Activated T-helper 1 cell treated with anti-CD3 and anti-CD28 coated beads, Interleukin-12 subunit alpha, Interleukin-12 subunit beta, Interleukin-2, Interleukin-4 antibody, amounts not matched to agents 30 ng/mL and 10 ng/mL and 1 ng/mL, durations not matched to agents 14 hours and 24 hours and 36 hours (primary cell): ENCODE data around the gene TMEM117. TPM values are rescaled to one million over a fixed set of nuclear protein-coding genes. Genes with fewer than 3 reads are reported as not detected.

ENCODE experiments used
- DNase-seq: peaks from one replicate; pipeline ENCODE4 v3.0.0; 2021; ENCODE audit warnings: low spot score
- H3K27ac Mint-ChIP-seq: one replicate; pipeline ENCODE4 v1.8.0; 2021; ENCODE audit warnings: mild to moderate bottlenecking, mixed read lengths
- H3K27me3 Mint-ChIP-seq: one replicate; pipeline ENCODE4 v1.8.0; 2022; ENCODE audit warnings: mild to moderate bottlenecking, moderate library complexity, mixed read lengths; ENCODE audit not compliant: insufficient read depth
- H3K36me3 Mint-ChIP-seq: one replicate; pipeline ENCODE4 v1.8.0; 2021; ENCODE audit warnings: low read depth, mixed read lengths
- H3K4me1 Mint-ChIP-seq: one replicate; pipeline ENCODE4 v1.8.0; 2021; ENCODE audit warnings: low read depth, mixed read lengths
- H3K4me3 Mint-ChIP-seq: one replicate; pipeline ENCODE4 v1.8.0; 2021; ENCODE audit warnings: mild to moderate bottlenecking, moderate library complexity, mixed read lengths
- H3K9me3 Mint-ChIP-seq: one replicate; pipeline ENCODE4 v1.8.0; 2021; ENCODE audit warnings: mixed read lengths
- intact Hi-C: fragments of 100-400 bp; cut with micrococcal nuclease; formaldehyde crosslinking; loops from one replicate; pipeline ENCODE4 v1.15.1; 2024
- total RNA-seq: library from RNA; stranded (reverse); gene quantifications from 2 replicates; pipeline ENCODE4 v1.2.3, GENCODE V29; 2022

The TMEM117 gene
- total RNA-seq, 1 donor from 2014 or later: 2.2 TPM

DNA sequence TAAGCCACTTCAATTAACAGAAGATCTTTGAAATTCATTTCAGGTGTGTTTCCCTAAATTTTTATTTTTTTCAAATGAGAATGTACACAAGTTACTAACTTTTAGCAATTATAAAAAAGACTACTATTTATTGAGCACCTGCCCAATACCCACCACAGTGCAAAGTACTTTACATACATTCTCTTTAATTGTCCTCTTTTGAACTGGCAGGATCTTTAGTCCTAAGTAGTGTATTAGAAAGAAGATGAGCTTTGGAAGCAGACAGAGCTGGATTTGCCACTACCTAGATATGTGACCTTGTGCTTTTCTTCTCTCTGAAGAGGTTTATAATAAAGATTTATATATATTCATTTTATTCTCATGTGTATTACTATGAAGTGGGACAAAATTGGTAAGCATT, 63.7 kb downstream of the TMEM117 start:
- H3K4me3 Mint-ChIP-seq: no peak overlapping the region
- no peaks in the 10 kb centered on the region for H3K4me1 Mint-ChIP-seq
- no peaks in the 10 kb centered on the region for H3K36me3 Mint-ChIP-seq
- no peak for DNase-seq
- H3K27me3 Mint-ChIP-seq: no peaks in the 10 kb centered on the region
- intact Hi-C loops: no loop called here
- H3K9me3 Mint-ChIP-seq: no peaks in the 10 kb centered on the region
- H3K27ac Mint-ChIP-seq: no peak overlapping the region

DNA sequence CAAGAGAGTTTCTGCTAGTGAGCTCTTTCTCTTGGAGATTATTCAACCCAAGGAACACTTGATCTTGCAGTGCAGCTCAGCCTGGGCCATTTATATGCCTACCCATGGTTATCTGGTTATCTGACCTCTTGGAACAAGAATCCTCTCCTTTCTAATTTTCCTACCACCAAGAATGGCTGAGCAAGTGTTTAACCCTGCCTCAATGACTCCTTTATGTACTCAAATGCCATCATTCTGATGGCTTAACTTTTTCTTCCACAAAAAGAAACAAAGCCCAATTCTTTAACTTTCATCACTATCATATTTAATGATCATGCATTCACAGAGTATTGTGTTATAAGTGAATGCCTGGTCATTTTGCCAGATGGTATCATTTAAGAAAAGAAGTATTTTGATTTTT, 67.8 kb downstream of the TMEM117 start:
- no peaks in the 10 kb centered on the region for H3K36me3 Mint-ChIP-seq
- H3K27me3 Mint-ChIP-seq: no peaks in the 10 kb centered on the region
- no peak overlapping the region for H3K27ac Mint-ChIP-seq
- H3K9me3 Mint-ChIP-seq: no peaks in the 10 kb centered on the region
- no peaks in the 10 kb centered on the region for H3K4me1 Mint-ChIP-seq
- no peak for DNase-seq
- H3K4me3 Mint-ChIP-seq: no peak overlapping the region
- intact Hi-C loops: no loop called here

DNA sequence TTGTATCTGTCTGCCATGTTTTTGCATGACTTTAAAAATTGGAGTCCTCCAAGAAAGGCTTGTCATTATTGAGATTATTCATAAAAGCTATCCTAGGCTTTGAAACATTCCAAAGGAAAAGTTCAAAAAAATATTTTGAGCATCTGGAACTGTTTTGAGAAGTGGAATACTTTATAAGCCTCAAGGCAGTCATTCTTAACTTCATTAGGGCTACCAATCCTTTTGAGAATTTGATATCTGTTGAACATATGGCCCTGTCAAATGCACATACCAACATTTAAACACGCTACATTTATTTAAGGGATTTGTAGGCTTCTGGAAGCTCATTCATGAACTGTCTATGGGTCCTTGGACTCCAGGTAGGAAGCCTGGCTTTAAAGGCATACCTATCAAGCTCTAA, 77.0 kb downstream of the TMEM117 start:
- no peaks in the 10 kb centered on the region for H3K36me3 Mint-ChIP-seq
- H3K27me3 Mint-ChIP-seq: no peaks in the 10 kb centered on the region
- intact Hi-C loops: no loop called here
- no peaks in the 10 kb centered on the region for H3K4me1 Mint-ChIP-seq
- H3K27ac Mint-ChIP-seq: no peak overlapping the region
- H3K4me3 Mint-ChIP-seq: no peak overlapping the region
- no peak for DNase-seq
- no peaks in the 10 kb centered on the region for H3K9me3 Mint-ChIP-seq

DNA sequence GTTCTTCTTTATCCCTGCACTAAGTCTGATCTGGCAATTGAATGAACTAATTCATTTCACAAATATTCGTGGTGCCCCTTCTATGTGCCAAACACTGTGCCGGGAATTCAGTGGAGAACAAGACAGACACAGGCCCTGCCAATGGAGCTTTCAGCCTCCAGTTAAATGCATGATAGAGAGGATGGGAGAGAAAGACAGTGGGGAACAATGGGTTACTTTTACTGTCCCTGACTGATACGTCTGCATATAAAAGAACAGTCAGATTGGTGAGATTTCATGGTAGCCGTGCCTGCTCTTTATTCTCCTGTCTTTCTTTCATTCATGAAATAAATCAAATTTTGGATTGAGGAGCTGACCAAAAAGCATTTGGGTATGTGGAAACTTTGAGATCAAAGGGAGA, 78.5 kb downstream of the TMEM117 start:
- intact Hi-C loops: no loop called here
- H3K4me1 Mint-ChIP-seq: no peaks in the 10 kb centered on the region
- H3K27me3 Mint-ChIP-seq: no peaks in the 10 kb centered on the region
- H3K27ac Mint-ChIP-seq: no peak overlapping the region
- H3K9me3 Mint-ChIP-seq: no peaks in the 10 kb centered on the region
- no peak for DNase-seq
- H3K4me3 Mint-ChIP-seq: no peak overlapping the region
- H3K36me3 Mint-ChIP-seq: no peaks in the 10 kb centered on the region

DNA sequence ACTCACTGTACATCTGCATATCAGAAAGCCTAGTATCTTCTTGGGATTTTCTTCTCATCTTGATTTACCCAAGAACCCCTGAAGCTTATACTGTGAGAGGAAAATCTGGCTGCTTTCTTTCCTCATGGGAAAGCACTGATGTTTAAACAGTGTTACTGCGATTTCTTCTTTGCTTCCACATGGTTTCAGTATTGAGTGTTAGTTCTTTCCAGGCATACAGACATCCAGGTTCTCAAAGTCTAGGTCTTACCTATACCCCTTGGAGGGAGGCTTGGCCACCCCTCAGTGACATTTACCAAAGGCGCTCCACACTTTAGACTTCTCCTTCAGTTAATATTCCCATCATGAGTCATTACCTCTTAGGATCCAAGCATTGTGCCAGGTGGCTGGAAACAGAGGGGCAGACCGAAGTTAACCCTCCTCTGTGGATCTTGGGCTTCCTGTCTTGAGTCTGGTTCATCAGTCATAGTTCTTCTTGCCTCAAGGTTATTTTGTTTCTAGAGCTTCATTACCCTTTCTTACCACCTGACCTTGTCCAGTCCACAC, 79.1 kb downstream of the TMEM117 start:
- Mint-ChIP-seq H3K4me1 (no peaks in the 10 kb centered on the region), H3K4me3 (no peak overlapping the region), H3K27ac (no peak overlapping the region), H3K9me3 (no peaks in the 10 kb centered on the region), H3K27me3 (no peaks in the 10 kb centered on the region), H3K36me3 (no peaks in the 10 kb centered on the region)
- DNase-seq: no peak
- intact Hi-C loops: no loop called here

DNA sequence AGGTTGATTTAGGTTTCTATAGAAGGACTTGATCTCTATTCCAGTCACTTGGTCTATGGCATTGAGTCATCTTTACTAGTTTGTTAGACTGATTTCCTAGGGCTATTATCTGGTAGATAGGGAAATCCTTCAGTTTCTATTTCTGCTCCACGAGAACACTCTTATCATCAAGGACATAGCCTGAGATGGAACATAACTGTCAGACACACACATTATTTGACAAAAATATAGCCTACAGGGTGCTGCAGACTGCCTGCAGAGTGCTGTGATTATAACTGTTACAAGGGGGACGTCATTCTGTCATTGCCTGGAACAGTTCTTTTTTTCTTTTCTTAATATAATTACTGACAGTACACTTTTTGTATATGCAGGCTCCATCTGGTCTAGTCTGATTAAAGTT, 82.0 kb downstream of the TMEM117 start:
- no peaks in the 10 kb centered on the region for H3K36me3 Mint-ChIP-seq
- no peaks in the 10 kb centered on the region for H3K27me3 Mint-ChIP-seq
- no peak overlapping the region for H3K4me3 Mint-ChIP-seq
- DNase-seq: no peak
- intact Hi-C loops: no loop called here
- no peaks in the 10 kb centered on the region for H3K4me1 Mint-ChIP-seq
- H3K9me3 Mint-ChIP-seq: no peaks in the 10 kb centered on the region
- H3K27ac Mint-ChIP-seq: no peak overlapping the region

DNA sequence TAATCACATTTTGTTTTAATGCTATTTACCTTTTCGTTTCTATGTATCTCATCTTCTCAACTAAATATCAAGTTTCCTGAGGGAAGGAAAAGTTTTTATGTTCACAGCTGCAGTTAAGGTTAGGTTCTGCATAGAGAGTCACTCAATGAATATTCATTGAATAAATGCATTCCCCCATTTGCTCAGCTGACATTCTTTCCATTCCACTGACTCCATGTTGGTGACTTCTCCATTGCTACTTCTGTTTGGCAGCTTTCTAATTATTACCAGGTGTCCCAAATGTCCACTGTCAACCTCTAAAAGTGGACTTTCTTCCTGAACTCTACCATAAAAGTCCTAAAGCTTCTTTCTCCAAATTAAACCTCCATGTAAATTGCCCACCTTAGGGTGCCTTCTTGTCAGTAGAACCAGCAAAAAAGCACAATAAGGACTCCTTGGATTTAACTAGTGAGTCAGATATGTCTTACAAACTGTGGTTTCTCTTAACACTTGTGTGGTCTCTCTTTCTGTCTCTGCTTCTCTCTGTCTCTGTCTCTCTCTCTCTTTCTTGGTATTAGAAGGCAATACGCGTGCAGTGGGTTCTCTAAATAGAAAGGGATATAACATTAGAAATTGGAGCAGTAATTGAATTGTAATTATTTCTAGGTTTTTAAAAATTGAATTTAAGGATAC, 85.9 kb downstream of the TMEM117 start:
- Mint-ChIP-seq H3K36me3 (no peaks in the 10 kb centered on the region), H3K27ac (no peak overlapping the region), H3K4me3 (no peak overlapping the region), H3K9me3 (no peaks in the 10 kb centered on the region), H3K27me3 (peaks cover 2% of the 10 kb centered on the region), H3K4me1 (no peaks in the 10 kb centered on the region)
- intact Hi-C loops: no loop called here
- no peak for DNase-seq

DNA sequence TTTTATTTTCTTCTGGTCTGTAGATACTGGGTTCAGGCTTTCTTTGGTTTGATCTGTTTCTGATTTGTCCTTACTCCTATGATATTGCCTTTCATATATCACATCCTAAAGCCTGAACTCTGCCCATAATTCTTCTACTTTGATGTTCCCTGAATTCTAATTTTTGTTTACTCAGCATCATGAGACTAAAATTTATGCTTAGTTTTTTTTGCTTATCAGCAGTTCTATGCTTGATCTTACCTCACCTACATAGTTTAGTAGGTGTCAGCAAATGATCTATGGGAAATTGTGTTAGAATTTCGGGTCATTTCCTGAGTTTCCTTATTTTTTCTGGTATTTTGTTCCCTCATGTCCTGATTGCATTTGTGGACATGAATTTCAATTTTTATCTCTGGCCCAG, 94.2 kb downstream of the TMEM117 start:
- peaks cover 22% of the 10 kb centered on the region for H3K9me3 Mint-ChIP-seq
- no peak for DNase-seq
- no peak overlapping the region for H3K27ac Mint-ChIP-seq
- no peaks in the 10 kb centered on the region for H3K36me3 Mint-ChIP-seq
- H3K4me3 Mint-ChIP-seq: no peak overlapping the region
- no peaks in the 10 kb centered on the region for H3K4me1 Mint-ChIP-seq
- intact Hi-C loops: no loop called here
- H3K27me3 Mint-ChIP-seq: peaks cover 3% of the 10 kb centered on the region

DNA sequence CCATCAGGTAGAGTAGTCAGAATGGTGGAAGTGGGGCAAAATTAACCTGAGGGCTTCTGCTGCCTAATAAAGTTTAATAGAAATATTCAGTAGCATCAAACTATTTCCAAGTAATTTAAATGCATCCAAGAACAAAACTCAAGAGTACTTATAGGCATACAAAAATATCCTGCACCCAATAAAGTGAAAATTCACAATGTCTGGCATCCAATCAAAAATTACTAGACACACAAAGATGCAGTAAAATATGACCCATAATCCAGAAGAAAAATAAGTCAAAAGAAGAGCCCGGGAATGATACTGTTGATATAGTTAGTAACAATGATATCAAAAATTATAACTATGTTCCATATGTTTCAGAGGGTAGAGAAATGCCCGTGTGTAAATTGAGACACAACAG, 95.3 kb downstream of the TMEM117 start:
- Mint-ChIP-seq H3K36me3 (no peaks in the 10 kb centered on the region), H3K9me3 (peaks cover 22% of the 10 kb centered on the region), H3K27me3 (peaks cover 3% of the 10 kb centered on the region), H3K4me1 (no peaks in the 10 kb centered on the region), H3K27ac (no peak overlapping the region), H3K4me3 (no peak overlapping the region)
- intact Hi-C loops: no loop called here
- DNase-seq: no peak

DNA sequence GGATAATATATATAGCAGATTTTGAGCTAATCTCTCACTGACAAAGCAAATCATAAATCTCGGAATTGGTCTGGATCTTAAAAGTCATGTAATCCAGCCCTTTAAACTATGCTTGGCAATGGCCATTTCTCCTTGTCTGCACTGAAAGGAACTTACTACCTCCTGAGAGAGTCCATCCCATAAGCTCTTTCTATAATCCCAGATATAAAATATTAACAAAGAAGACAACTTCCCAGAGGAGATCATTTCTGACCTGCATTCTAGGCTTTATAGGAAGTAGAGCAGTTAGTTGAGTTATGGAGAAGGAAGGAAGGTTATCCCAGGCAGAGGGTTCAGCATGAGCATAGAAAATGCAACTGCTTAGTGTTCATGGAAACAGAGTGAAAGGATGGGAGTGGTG, 99.7 kb downstream of the TMEM117 start:
- DNase-seq: no peak
- H3K9me3 Mint-ChIP-seq: peaks cover 13% of the 10 kb centered on the region
- H3K4me3 Mint-ChIP-seq: no peak overlapping the region
- intact Hi-C loops: no loop called here
- no peaks in the 10 kb centered on the region for H3K27me3 Mint-ChIP-seq
- H3K4me1 Mint-ChIP-seq: no peaks in the 10 kb centered on the region
- no peaks in the 10 kb centered on the region for H3K36me3 Mint-ChIP-seq
- H3K27ac Mint-ChIP-seq: no peak overlapping the region

DNA sequence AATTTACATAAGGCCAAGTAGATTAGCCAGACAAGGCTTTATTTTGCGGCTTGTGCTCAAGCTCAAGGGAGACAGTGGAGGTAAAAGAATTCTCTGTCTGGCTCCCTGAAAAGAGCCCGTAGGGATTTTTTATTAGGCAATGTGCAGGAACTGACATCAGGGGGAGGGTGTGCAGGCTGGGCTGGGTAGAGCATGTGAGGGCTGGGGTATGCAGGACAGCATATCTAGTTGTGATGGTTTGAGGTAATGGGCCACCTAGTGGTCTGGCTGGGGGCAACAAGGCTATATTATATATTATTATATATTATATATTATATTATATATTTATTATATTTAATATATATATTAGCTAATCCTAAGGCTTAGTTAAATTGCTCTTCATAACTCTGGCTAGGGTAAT, 102.1 kb downstream of the TMEM117 start:
- H3K36me3 Mint-ChIP-seq: no peaks in the 10 kb centered on the region
- no peak overlapping the region for H3K4me3 Mint-ChIP-seq
- intact Hi-C loops: no loop called here
- no peak for DNase-seq
- H3K27me3 Mint-ChIP-seq: no peaks in the 10 kb centered on the region
- no peak overlapping the region for H3K27ac Mint-ChIP-seq
- H3K4me1 Mint-ChIP-seq: no peaks in the 10 kb centered on the region
- no peaks in the 10 kb centered on the region for H3K9me3 Mint-ChIP-seq

DNA sequence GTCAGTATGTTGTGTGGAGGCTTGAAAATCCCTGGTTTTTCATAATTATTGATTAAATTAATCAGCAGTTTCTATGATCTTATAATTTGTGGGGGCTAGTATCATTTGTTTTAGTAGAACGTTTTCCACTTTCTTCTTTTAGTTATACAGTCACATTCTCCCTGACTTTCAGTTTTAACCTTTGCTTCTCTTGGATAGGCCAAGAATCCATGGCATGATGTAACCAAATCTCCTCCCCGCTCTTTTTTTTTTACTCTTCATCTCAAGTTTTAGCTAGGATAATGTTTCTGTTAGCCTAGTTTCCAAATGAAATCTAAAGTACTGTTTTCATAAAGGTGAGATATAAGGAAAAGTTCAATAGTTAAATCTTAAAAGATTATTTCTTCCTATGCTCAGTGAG, 106.5 kb downstream of the TMEM117 start:
- DNase-seq: no peak
- Mint-ChIP-seq H3K27ac (no peak overlapping the region), H3K9me3 (no peaks in the 10 kb centered on the region), H3K4me1 (no peaks in the 10 kb centered on the region), H3K4me3 (no peak overlapping the region), H3K36me3 (no peaks in the 10 kb centered on the region), H3K27me3 (no peaks in the 10 kb centered on the region)
- intact Hi-C loops: no loop called here

DNA sequence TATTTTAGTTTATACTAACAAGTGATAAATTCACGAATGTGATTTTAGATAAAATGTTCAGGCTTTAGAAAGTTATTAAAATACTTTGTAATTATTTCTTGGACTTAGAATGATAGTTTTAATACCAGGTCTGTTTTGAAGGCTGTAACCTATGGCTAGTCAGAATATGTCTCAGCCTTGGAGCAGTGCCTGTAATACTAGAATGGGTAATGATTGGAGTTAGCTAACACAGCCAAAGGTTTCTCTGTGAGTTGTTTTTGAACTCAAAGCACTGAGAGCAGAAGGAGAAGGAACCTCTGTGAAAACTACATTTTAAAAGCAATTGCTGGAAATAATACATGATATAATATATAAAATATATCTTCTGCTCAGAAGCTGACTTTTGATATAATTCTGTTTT, 110.1 kb downstream of the TMEM117 start:
- Mint-ChIP-seq H3K27ac (no peak overlapping the region), H3K4me3 (no peak overlapping the region), H3K4me1 (no peaks in the 10 kb centered on the region), H3K9me3 (no peaks in the 10 kb centered on the region), H3K36me3 (peaks cover 2% of the 10 kb centered on the region), H3K27me3 (no peaks in the 10 kb centered on the region)
- DNase-seq: no peak
- intact Hi-C loops: no loop called here

DNA sequence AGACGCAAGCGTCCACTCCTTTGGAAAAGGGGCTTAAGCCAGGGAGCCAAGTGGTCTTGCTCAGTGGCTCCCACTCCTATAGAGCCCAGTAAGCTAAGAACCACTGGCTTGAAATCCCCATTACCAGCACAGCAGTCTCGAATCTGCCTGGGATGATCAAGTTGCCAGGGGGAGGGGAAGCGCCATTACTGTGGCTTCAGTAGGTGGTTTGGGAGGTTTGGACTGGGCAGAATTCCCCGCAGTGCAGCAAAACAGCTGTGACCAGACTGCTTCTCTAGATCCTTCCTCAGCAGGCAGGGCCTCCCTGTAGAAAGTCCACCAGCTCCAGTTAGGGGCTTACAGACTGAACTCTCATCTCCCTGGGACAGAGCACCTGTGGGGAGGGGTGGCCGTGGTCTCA, 115.4 kb downstream of the TMEM117 start:
- Mint-ChIP-seq H3K9me3 (no peaks in the 10 kb centered on the region), H3K36me3 (peaks cover 2% of the 10 kb centered on the region), H3K27ac (no peak overlapping the region), H3K4me1 (peaks cover 8% of the 10 kb centered on the region), H3K4me3 (no peak overlapping the region), H3K27me3 (no peaks in the 10 kb centered on the region)
- DNase-seq: no peak
- intact Hi-C loops: no loop called here
